Caki2 (cell line): Measurements from ENCODE around the gene HMGN3. TPM values are rescaled to one million over a fixed set of nuclear protein-coding genes. Genes with fewer than 3 reads are reported as not detected.

Experiments
- DNase-seq: peaks from one replicate; pipeline ENCODE4 v3.0.0-alpha.2; 2015; ENCODE audit warnings: low read depth
- in situ Hi-C: cut with HindIII; loops from 2 replicates; pipeline ENCODE4 v1.10.0; 2016; ENCODE audit warnings: low sequenced_read_pairs, low pct_unique_long_range_greater_than_20kb, mixed read lengths
- total RNA-seq: library from RNA; depleted of rRNA; stranded (reverse); fragments of >200 nt; shearing (Covaris generic); gene quantifications from 2 replicates; pipeline ENCODE4 v1.2.3, GENCODE V29; 2014; ENCODE audit warnings: low replicate concordance

The HMGN3 gene
- total RNA-seq, 1 experiment from 2014 or later: 95.3 TPM

DNA sequence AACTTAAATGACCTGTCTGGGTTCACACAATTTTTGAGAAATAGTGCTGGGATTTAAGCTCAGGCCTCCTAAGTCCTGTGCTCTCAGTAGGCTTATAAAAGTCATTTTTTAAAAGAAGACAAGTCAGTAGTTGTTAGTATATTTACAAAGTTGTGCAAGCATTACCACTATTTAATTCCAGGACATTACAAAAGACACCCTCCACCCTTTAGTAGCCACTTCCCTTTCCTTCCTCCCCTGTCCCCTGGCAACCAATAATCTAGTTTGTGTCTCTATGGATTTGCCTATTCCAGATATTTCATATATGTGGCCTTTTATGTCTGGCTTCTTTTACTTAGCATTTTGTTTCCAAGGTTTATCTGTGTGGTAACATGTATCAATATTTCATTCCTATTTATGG lies 37.6 kb downstream of the HMGN3 start:
- in situ Hi-C loops: no loop called here

GRCh38 chr6:79193971-79194370 lies 40.5 kb downstream of the HMGN3 start:
- no peak for DNase-seq
- in situ Hi-C loops: no loop called here

More for the DNA sequence above, 37.6 kb downstream of the HMGN3 start:
- no peak for DNase-seq

DNA sequence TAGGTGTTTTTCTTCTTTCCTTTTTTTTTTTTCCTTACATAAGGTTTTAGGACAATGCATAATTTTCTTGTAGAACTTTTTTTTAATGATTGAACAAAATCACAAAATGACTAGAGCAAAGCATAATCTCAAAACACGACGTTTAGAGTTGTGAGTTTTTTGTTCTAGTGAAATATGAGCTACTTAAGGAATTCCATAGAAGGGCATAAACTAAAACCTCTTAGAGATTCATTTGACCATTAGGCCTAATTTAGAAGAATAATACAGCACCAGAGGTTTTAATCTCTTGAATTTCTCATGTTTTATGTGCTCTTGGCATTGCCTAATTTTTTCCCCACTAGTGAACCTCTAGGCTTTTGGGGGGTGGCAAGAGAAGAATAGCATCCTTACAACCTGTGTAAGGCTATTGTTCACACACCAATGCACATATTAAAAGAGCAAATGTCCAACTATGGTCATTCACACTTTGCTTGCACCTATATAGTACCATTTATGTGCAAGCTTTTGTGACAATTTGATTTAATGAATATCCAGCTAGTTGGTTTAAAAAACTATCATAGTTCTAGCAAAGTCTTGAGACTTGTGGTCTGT lies 44.6 kb downstream of the HMGN3 start:
- DNase-seq: no peak
- in situ Hi-C loops: no loop called here

- in situ Hi-C loops: no loop called here
- DNase-seq: no peak
Measured at GRCh38 chr6:79188885-79189480, 45.5 kb downstream of the HMGN3 start.

DNA sequence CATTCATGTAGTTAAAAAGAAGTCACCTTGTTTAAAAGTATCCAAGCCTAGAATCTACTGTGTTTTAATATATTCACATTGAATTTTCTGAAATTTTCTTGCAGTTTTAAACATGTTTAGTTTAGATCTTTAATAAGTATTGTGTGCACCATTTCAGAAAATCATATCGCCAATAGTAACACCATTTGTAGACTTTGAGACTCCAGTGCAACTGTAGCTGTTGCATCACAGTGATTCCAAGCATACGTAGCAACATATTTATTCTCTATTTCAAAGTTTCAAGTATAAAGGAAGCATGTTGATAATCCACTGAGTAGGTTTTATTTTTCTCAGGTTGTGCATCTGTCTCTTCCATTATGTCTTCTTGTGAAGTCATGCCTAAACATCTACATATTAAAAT lies 46.4 kb downstream of the HMGN3 start:
- in situ Hi-C loops: no loop called here
- DNase-seq: no peak

- in situ Hi-C loops: no loop called here
Measured at GRCh38 chr6:79186564-79186963, 47.9 kb downstream of the HMGN3 start.

DNA sequence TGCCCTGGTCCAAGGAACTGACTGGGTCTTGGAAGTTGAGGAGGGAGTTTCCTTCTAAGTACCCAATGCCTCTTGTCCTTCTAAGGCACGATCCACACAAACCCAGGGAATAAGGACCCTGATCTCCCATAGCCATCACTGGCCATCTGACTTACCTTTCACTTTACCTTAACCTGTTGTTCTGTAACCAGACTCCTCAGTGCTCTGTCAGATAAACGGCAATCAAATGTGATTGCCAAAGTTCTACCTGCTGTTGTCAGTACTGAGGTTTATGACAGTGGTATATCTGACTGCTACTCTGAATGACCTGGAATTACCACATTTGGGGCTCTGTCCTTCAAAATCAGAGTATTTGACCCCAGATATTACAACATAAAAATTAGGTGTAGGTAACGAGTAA lies 49.8 kb downstream of the HMGN3 start:
- in situ Hi-C loops: no loop called here
- no peak for DNase-seq

More at GRCh38 chr6:79186564-79186963, 47.9 kb downstream of the HMGN3 start:
- no peak for DNase-seq

DNA sequence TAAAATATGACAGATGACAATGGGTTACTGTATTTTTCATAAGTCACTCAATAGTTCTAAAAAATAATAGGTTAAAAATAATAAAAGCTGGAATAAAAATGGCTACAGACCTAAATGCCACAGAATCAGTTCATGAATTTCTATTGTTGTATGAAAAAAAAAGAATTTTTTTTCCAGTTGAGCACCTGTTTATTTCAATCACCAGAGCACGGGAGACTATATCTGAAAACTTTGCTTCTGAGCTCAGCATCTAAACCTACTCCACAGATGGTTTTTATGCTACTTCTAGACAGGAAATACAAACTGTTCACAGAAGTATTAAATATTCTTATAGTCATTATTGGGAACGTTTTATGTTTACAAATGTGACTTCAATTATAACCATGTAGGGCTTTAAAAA lies 50.4 kb downstream of the HMGN3 start:
- in situ Hi-C loops: no loop called here
- no peak for DNase-seq

- no peak for DNase-seq
- in situ Hi-C loops: no loop called here
Measured at GRCh38 chr6:79180052-79180451, 54.4 kb downstream of the HMGN3 start.

- DNase-seq: no peak
- in situ Hi-C loops: no loop called here
Measured at GRCh38 chr6:79173378-79173777, 61.1 kb downstream of the HMGN3 start.

DNA sequence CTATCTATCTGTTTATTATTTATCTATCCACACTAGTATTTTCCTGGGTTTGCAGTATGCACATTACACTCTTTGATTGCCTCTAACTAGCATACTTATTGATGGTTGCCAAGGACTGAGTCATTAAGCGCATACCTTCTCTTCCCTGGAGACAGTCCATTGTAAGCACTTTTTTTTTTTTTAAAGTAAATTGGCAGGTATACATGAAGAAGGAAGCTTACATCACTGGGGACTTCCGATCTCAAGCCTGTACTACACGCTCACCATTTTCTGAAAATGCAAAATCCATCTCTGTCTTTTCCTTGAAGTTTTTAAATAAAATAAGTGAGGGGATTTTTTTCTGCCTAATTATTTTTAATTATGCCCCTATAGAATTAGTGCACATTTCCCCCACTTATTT lies 63.5 kb downstream of the HMGN3 start:
- peak; percentile 30 for DNase-seq
- in situ Hi-C loops: no loop called here

- DNase-seq: no peak
- in situ Hi-C loops: no loop called here
Measured at GRCh38 chr6:79170431-79170830, 64.1 kb downstream of the HMGN3 start.

- in situ Hi-C loops: no loop called here
- DNase-seq: no peak
Measured at GRCh38 chr6:79168695-79168980, 65.8 kb downstream of the HMGN3 start.

- DNase-seq: no peak
- in situ Hi-C loops: no loop called here
Measured at GRCh38 chr6:79167931-79168694, 66.4 kb downstream of the HMGN3 start.

DNA sequence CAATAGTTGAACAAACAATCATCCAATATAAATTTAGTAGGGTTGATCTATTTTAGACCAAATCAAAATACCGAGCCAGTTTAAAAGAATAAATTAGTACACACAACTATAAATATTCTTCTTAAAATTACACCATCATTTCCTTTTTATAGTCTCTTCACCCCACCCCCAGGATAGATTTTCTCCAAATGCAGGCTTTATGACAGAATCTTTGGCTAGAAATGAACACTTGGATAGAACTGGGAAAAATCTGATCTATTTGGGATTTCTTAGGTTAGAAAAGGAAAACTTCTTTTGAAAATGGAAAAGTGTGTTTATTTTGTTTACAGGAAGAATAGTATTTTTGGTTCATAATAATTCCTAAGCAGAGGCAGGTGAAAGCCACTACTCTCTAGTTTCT lies 74.6 kb downstream of the HMGN3 start:
- in situ Hi-C loops: no loop called here
- no peak for DNase-seq

- DNase-seq: peak; percentile 79
- in situ Hi-C loops: no loop called here
Measured at GRCh38 chr6:79158856-79159516, 75.5 kb downstream of the HMGN3 start.

DNA sequence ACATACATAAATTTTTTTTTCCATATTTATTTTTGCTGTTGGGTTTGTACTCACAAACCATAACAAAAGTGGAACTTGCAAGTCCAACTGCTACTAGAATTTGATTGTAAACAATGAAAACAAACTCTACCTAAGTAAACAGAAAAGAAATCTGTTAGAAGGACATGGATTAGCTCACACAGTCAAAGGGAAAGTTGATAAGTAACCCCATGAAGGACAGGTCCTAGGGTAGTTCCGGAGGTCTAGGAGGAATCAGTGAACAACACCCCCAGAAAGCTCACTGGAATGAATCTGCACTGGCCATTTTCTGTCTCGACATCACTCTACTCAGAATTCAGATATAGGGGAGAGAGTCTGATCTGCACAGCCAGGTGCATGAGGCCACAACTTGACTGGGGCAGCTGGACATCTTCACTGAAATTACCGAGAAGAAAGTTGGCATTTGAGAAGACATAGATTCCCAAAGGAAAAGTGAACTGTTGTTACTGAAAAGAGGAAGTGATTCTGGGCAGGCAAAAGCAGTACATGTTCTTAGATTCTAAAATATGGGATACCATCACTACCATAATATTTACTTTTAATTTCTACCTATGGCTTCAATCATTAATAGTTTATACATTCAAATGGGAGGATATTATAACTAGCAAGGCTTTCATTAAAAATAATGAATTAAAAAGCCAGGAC lies 76.4 kb downstream of the HMGN3 start:
- in situ Hi-C loops: no loop called here
- no peak for DNase-seq

- no peak for DNase-seq
Measured at GRCh38 chr6:79152269-79152737, 82.2 kb downstream of the HMGN3 start.

More at GRCh38 chr6:79152269-79152737, 82.2 kb downstream of the HMGN3 start:
- in situ Hi-C loops: no loop called here
